Adrenal gland (tissue), 5 donors: Measurements from ENCODE around the gene ZSWIM8.

Experiments used
- POLR2A ChIP-seq, 2 donors: fragments of 450-650 bp; IDR thresholded peaks; one replicate each; pipeline ENCODE4 v1.6.1; 2017; ENCODE audit warnings: antibody characterized with exemption in 2 of 2, mild to moderate bottlenecking in 2 of 2, moderate library complexity in 1 of 2
- TF ChIP-seq, protein P1 (sequence below), 6 experiments: fragments of 450-650 bp in 4 of 6; fragments of 200-600 bp in 2 of 6; sonication (generic) in 1 of 6; IDR thresholded peaks; 1 replicate in 5 of 6; 2 replicates in 1 of 6; pipeline versions ENCODE4 v1.5.1 to v1.8.0; 2016 to 2021; ENCODE audit warnings: antibody characterized with exemption in 6 of 6, mild to moderate bottlenecking in 2 of 6, moderate library complexity in 1 of 6
- donor health status: DM: no; HTN: no; CAD: no.

DNA sequence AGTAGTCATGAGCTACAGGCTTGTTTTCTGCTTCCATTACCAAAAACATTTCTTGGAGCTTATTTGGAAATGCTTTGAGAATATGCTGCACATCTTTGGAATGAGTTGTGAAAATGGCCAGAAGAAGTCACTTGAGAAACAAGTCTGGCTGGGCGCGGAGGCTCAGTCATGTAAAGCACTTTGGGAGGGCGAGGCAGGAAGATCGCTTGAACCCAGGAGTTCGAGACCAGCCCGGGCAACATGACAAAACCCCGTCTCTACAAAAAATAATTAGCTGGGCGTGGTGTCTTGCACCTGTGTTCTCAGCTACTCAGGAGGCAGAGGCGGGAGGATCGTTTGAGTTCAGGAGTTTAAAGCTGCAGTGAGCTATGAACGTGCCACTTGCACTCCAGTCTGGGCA lies 4.4 kb upstream of the ZSWIM8 start:
- TF ChIP-seq, protein P1, sequence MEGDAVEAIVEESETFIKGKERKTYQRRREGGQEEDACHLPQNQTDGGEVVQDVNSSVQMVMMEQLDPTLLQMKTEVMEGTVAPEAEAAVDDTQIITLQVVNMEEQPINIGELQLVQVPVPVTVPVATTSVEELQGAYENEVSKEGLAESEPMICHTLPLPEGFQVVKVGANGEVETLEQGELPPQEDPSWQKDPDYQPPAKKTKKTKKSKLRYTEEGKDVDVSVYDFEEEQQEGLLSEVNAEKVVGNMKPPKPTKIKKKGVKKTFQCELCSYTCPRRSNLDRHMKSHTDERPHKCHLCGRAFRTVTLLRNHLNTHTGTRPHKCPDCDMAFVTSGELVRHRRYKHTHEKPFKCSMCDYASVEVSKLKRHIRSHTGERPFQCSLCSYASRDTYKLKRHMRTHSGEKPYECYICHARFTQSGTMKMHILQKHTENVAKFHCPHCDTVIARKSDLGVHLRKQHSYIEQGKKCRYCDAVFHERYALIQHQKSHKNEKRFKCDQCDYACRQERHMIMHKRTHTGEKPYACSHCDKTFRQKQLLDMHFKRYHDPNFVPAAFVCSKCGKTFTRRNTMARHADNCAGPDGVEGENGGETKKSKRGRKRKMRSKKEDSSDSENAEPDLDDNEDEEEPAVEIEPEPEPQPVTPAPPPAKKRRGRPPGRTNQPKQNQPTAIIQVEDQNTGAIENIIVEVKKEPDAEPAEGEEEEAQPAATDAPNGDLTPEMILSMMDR (IDR thresholded peaks at IDR 0.05): no peak
- no peak for TF ChIP-seq POLR2A (IDR thresholded peaks at IDR 0.05)
